Measurements from ENCODE around the gene LYPD1. TPM values are rescaled to one million over a fixed set of nuclear protein-coding genes. Genes with fewer than 3 reads are reported as not detected.

Gene LYPD1
- total RNA-seq, 2 donors from 2014 or later = 0.22 TPM; not detected in 1

GRCh38 chr2:132618734-132619133 lies 51.3 kb downstream of the LYPD1 start:
- Histone ChIP-seq H3K36me3 (no peaks in the 10 kb centered on the region), H3K27ac (no peak overlapping the region), H3K9me3 (no peaks in the 10 kb centered on the region), H3K4me3 (no peak overlapping the region), H3K4me1 (no peaks in the 10 kb centered on the region), H3K27me3 (no peaks in the 10 kb centered on the region)
- DNase-seq (ENCODE audit: low spot score) = no peak
- TF ChIP-seq, protein P1, sequence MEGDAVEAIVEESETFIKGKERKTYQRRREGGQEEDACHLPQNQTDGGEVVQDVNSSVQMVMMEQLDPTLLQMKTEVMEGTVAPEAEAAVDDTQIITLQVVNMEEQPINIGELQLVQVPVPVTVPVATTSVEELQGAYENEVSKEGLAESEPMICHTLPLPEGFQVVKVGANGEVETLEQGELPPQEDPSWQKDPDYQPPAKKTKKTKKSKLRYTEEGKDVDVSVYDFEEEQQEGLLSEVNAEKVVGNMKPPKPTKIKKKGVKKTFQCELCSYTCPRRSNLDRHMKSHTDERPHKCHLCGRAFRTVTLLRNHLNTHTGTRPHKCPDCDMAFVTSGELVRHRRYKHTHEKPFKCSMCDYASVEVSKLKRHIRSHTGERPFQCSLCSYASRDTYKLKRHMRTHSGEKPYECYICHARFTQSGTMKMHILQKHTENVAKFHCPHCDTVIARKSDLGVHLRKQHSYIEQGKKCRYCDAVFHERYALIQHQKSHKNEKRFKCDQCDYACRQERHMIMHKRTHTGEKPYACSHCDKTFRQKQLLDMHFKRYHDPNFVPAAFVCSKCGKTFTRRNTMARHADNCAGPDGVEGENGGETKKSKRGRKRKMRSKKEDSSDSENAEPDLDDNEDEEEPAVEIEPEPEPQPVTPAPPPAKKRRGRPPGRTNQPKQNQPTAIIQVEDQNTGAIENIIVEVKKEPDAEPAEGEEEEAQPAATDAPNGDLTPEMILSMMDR (IDR thresholded peaks at IDR 0.05) = no peak

GRCh38 chr2:132617989-132618388 lies 52.0 kb downstream of the LYPD1 start:
- Histone ChIP-seq H3K4me1 (no peaks in the 10 kb centered on the region), H3K36me3 (no peaks in the 10 kb centered on the region), H3K9me3 (no peaks in the 10 kb centered on the region), H3K27ac (no peak overlapping the region), H3K4me3 (no peak overlapping the region), H3K27me3 (no peaks in the 10 kb centered on the region)
- TF ChIP-seq, protein P1 (IDR thresholded peaks at IDR 0.05) = no peak
- no peak for DNase-seq (ENCODE audit: low spot score)

DNA sequence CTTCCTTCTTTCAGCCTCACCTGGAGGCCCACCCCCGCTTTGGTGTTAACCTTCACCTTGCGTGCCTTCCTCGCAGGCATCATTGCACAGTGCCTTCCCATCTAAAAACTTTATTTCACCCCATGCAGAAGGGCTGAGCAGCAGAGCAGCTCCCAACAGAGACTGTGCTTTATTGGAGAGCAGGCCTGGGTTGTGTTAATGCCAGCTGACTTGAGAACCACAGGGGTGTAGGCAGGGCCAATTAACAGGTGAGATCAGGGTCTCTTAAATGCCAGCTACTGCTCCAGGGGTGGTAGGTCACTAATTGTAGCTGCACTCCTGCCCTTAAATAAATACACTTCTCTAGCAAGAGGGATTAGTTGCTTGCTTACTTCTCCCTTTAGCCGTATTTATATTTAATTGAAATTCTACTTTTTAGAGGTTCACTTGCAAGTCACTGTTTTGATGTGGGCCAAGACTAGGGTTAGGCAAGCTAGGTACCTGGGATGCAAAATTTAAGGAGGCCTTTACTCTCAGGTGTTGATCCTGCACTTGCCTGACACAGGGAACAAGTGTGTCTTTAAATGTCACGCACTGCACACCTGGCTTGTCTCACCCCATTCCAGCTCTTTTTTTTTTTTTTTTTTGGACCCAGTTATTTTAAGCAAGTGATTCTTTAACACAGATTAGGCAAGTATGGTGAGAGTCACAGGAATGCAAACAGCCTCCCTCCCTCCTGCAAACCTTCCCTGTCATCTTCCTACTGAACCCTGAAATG lies 54.5 kb downstream of the LYPD1 start:
- Histone ChIP-seq H3K4me3 (no peak overlapping the region), H3K27me3 (no peaks in the 10 kb centered on the region), H3K9me3 (no peaks in the 10 kb centered on the region), H3K27ac (no peak overlapping the region), H3K36me3 (no peaks in the 10 kb centered on the region), H3K4me1 (no peaks in the 10 kb centered on the region)
- TF ChIP-seq, protein P1 (IDR thresholded peaks at IDR 0.05) = no peak
- no peak for DNase-seq (ENCODE audit: low spot score)

- H3K27me3 ChIP-seq = no peaks in the 10 kb centered on the region
These were observed 58.3 kb downstream of the LYPD1 start for GRCh38 chr2:132611719-132612118.

DNA sequence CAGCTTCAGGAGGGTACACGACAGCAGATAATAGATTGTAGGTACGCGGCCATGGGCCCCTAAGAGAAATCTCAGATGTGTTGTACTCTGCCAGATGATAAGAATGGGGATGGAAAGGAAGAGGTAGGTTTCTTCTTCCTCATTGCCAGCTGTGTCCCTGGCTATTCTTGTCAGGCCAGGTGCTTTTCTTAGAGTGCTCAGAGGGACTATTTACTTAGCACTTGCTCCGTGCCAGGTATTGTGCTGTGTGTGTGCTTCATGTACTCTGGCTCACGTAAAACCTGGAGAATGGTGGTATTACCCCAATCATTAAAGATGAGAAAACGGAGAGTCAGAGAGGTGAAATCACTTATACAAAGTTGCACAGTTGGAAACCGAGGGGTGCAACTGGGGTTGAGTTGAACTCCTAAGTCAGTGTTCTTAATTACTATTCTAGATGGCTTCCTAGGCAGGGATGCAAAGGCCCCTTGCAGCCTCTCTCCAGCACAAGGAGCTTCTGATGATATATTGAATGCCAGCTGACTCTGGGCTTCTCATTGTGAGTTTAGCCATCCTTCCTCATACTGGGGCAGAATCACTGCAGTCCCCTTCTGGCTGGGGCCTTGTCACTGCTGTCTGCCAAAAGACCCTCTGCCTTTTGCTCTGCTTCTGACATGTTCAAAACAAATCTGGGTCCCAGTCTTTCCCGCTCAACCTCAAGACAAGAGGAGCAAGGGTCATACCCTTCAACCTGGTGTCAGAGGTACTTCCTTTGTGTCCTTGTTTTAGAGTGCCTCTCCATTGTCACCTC lies 60.7 kb downstream of the LYPD1 start:
- no peak overlapping the region for H3K4me3 ChIP-seq
- H3K27me3 ChIP-seq = no peaks in the 10 kb centered on the region
- no peak overlapping the region for H3K27ac ChIP-seq
- H3K4me1 ChIP-seq = no peaks in the 10 kb centered on the region
- H3K36me3 ChIP-seq = no peaks in the 10 kb centered on the region
- no peaks in the 10 kb centered on the region for H3K9me3 ChIP-seq
- no peak for DNase-seq (ENCODE audit: low spot score)
- TF ChIP-seq, protein P1 (IDR thresholded peaks at IDR 0.05) = no peak

More at GRCh38 chr2:132611719-132612118, 58.3 kb downstream of the LYPD1 start:
- Histone ChIP-seq H3K9me3 (no peaks in the 10 kb centered on the region), H3K27ac (no peak overlapping the region), H3K4me1 (no peaks in the 10 kb centered on the region), H3K36me3 (no peaks in the 10 kb centered on the region), H3K4me3 (no peak overlapping the region)
- TF ChIP-seq, protein P1 (IDR thresholded peaks at IDR 0.05) = no peak
- DNase-seq (ENCODE audit: low spot score) = no peak

Measured in right atrium auricular region (tissue), 2 donors.